Neural cell (in vitro differentiated cells): ENCODE data around the gene STAT4.

Source experiments
- CTCF ChIP-seq: fragments of 450-650 bp; IDR thresholded peaks from 2 replicates; pipeline ENCODE4 v1.5.1; 2014; ENCODE audit warnings: antibody characterized with exemption, mild to moderate bottlenecking, moderate library complexity; ENCODE audit not compliant: poor library complexity, severe bottlenecking
- EZH2 ChIP-seq: fragments of 200-600, 300-800 bp; shearing (Covaris generic), sonication (generic); IDR thresholded peaks from 2 replicates; pipeline ENCODE4 v1.6.1; 2014; ENCODE audit warnings: antibody characterized with exemption, low read length, borderline replicate concordance, mild to moderate bottlenecking; ENCODE audit not compliant: insufficient read depth, poor library complexity, severe bottlenecking
- RAD21 ChIP-seq: fragments of 450-650 bp; conservative IDR thresholded peaks from 2 replicates; pipeline ENCODE4 v1.6.1; 2014; ENCODE audit warnings: antibody characterized with exemption, mild to moderate bottlenecking, moderate library complexity
- REST ChIP-seq: IDR thresholded peaks from 2 replicates; pipeline ENCODE4 v1.6.1; 2012; ENCODE audit warnings: borderline replicate concordance
- SMC3 ChIP-seq: fragments of 450-650 bp; conservative IDR thresholded peaks from 2 replicates; pipeline ENCODE4 v1.6.1; 2014; ENCODE audit warnings: antibody characterized with exemption, mild to moderate bottlenecking, moderate library complexity; ENCODE audit not compliant: poor library complexity
- TAF1 ChIP-seq: IDR thresholded peaks from 2 replicates; pipeline ENCODE4 v1.6.1; 2012; ENCODE audit warnings: low read depth

- TF ChIP-seq EZH2, result no peak
- TF ChIP-seq TAF1, result no peak
- no peak for TF ChIP-seq CTCF
- TF ChIP-seq SMC3, result no peak
- TF ChIP-seq REST, result no peak
- TF ChIP-seq RAD21, result no peak
Observed at GRCh38 chr2:191170773-191171172, 20.0 kb upstream of the STAT4 start.
